ENCODE results near the gene AHNAK2. TPM values are rescaled to one million over a fixed set of nuclear protein-coding genes. Genes with fewer than 3 reads are reported as not detected.

Gene AHNAK2
- total and polyA plus RNA-seq, 2 of the 13 experiments (the other 11 are each of a cell fraction or from before 2014, with no cell fraction given): 0.11 to 0.18 TPM

- in situ Hi-C loops (cut with HindIII; ENCODE audit: extremely low pct_ligation_motif_present, low pct_unique_long_range_greater_than_20kb): no loop called here
- 30% methylated on average over 8 of the region's 26 CpGs for WGBS (ENCODE audit: low lambda C conversion rate)
- Histone ChIP-seq H3K4me1 (ENCODE audit: insufficient read depth, low read length) (no peaks in the 10 kb centered on the region), H3K36me3 (replicated peaks in 1 of 2; ENCODE audit: control insufficient read depth in 1 of 2, insufficient read depth in 2 of 2, low read length in 2 of 2) (no peaks in the 10 kb centered on the region), H3K9ac (ENCODE audit: insufficient read depth, low read depth, low read length) (no peak overlapping the region), H4K20me1 (ENCODE audit: insufficient read depth, low read length) (no peaks in the 10 kb centered on the region), H3K4me2 (ENCODE audit: low read depth, low read length) (no peak overlapping the region), H3K27me3 (ENCODE audit: control insufficient read depth in 1 of 2, insufficient read depth in 2 of 2, low read length in 2 of 2) (peaks cover 5 to 70% of the 10 kb centered on the region in 2 experiments; a peak in 4 of 5 replicates), H3K9me3 (ENCODE audit: low read length) (no peaks in the 10 kb centered on the region), H3K79me2 (ENCODE audit: insufficient read depth, low read length) (no peaks in the 10 kb centered on the region), H2AFZ (ENCODE audit: low read length) (no peak overlapping the region), H3K4me3 (replicated peaks in 1 of 3; ENCODE audit: insufficient read depth in 1 of 3, low read depth in 2 of 3, low read length in 3 of 3) (no peak overlapping the region), H3K27ac (ENCODE audit: extremely low read length, insufficient read depth, low read length) (no peak overlapping the region)
- no peak for ATAC-seq
- no TSS peak for BruUV-seq (replicated peaks)
- DNase-seq (ENCODE audit: low spot score): no peak
- ChIA-PET CTCF (ENCODE audit: low intra/inter-chr PET ratio, low total read pairs) (no interaction called here), POLR2A (no interaction called here)
- intact Hi-C loops (cut with micrococcal nuclease; ENCODE audit: unreplicated experiment): no loop called here
- no peak for TF ChIP-seq NR2F2 (IDR thresholded peaks at IDR 0.05; ENCODE audit: borderline replicate concordance, low read depth)
- no peak for TF ChIP-seq ZFP82 (CRISPR knock-in tag; IDR thresholded peaks at IDR 0.05; ENCODE audit: borderline replicate concordance)
- no peak for TF ChIP-seq CENPBD1 (CRISPR knock-in tag; IDR thresholded peaks at IDR 0.05; ENCODE audit: borderline replicate concordance, low read depth)
- FAIRE-seq: no peak
Measured at GRCh38 chr14:104941508-104942365, 36.4 kb downstream of the AHNAK2 start.

- H3K36me3 ChIP-seq (replicated peaks in 1 of 2; ENCODE audit: control insufficient read depth in 1 of 2, insufficient read depth in 2 of 2, low read length in 2 of 2): no peaks in the 10 kb centered on the region
- ChIA-PET POLR2A (no interaction called here), CTCF (ENCODE audit: low intra/inter-chr PET ratio, low total read pairs) (no interaction called here)
- no peak overlapping the region for H3K4me3 ChIP-seq (replicated peaks in 1 of 3; ENCODE audit: insufficient read depth in 1 of 3, low read depth in 2 of 3, low read length in 3 of 3)
- no peak overlapping the region for H3K4me2 ChIP-seq (ENCODE audit: low read depth, low read length)
- H3K27ac ChIP-seq (ENCODE audit: extremely low read length, insufficient read depth, low read length): no peak overlapping the region
- no peaks in the 10 kb centered on the region for H3K79me2 ChIP-seq (ENCODE audit: insufficient read depth, low read length)
- peak; percentile 66 for ATAC-seq
- peaks cover 5 to 77% of the 10 kb centered on the region in 2 experiments; a peak in 4 of 5 replicates for H3K27me3 ChIP-seq (ENCODE audit: control insufficient read depth in 1 of 2, insufficient read depth in 2 of 2, low read length in 2 of 2)
- no peak overlapping the region for H2AFZ ChIP-seq (ENCODE audit: low read length)
- no peak overlapping the region for H3K9ac ChIP-seq (ENCODE audit: insufficient read depth, low read depth, low read length)
- no peaks in the 10 kb centered on the region for H3K4me1 ChIP-seq (ENCODE audit: insufficient read depth, low read length)
- no peaks in the 10 kb centered on the region for H4K20me1 ChIP-seq (ENCODE audit: insufficient read depth, low read length)
- BruUV-seq (replicated peaks): no TSS peak
- DNase-seq (ENCODE audit: low spot score): no peak
- FAIRE-seq: no peak
- TF ChIP-seq CTCF (CRISPR knock-in tag; IDR thresholded peaks at IDR 0.05): peak; percentile 40
- TF ChIP-seq CREM (IDR thresholded peaks at IDR 0.05): no peak
- TF ChIP-seq CREM (CRISPR knock-in tag; IDR thresholded peaks at IDR 0.05): no peak
- WGBS (ENCODE audit: low lambda C conversion rate): 4% methylated on average over 3 of the region's 3 CpGs
- no peaks in the 10 kb centered on the region for H3K9me3 ChIP-seq (ENCODE audit: low read length)
- in situ Hi-C loops (cut with HindIII; ENCODE audit: extremely low pct_ligation_motif_present, low pct_unique_long_range_greater_than_20kb): no loop called here
- intact Hi-C loops (cut with micrococcal nuclease; ENCODE audit: unreplicated experiment): no loop called here
Measured at GRCh38 chr14:104940526-104941150, 37.5 kb downstream of the AHNAK2 start.
